ENCODE data around the gene RHBDD2. TPM values are rescaled to one million over a fixed set of nuclear protein-coding genes. Genes with fewer than 3 reads are reported as not detected.

Gene RHBDD2
- total and polyA plus RNA-seq, 8 donors = 38.4 to 69.0 (median 46.7) TPM

- peaks cover 0 to 7% of the 10 kb centered on the region in 2 donors for H3K36me3 ChIP-seq
- H3K4me1 ChIP-seq = peaks cover 0 to 30% of the 10 kb centered on the region in 2 donors
- no peak overlapping the region for H3K27ac ChIP-seq
- no peaks in the 10 kb centered on the region for H3K9me3 ChIP-seq
- no peak for ATAC-seq
- no peak overlapping the region for H3K4me3 ChIP-seq
- intact Hi-C loops (cut with DNase I) = no loop called here
- DNase-seq = peak in 1 of 4 donors; percentile 18
- no peaks in the 10 kb centered on the region for H3K27me3 ChIP-seq
- TF ChIP-seq CTCF (IDR thresholded peaks at IDR 0.05) = no peak
These were observed 49.7 kb downstream of the RHBDD2 start for GRCh38 chr7:75928568-75928914.

DNA sequence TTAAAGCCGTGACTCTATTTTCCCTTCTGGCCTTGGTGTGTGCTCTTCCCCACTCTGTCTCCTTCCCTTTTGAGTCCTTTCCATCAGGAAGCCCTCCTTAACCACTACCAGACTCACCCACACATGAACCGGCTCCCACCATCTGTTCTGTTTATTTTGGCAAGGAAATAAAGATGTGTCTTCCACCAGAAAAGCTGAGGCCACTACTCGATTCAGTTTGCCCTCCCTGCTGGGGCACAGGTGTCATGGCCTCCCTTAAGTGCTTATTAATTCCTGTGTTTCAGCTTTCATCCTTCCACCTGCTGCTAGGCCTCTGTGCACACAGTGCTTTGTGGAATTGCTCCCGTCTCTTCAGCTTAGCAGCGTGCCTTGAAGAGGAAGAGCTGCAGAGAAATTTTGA, 52.8 kb downstream of the RHBDD2 start:
- intact Hi-C loops (cut with DNase I) = no loop called here
- no peak for ATAC-seq
- Histone ChIP-seq H3K9me3 (no peaks in the 10 kb centered on the region), H3K27me3 (no peaks in the 10 kb centered on the region), H3K4me3 (no peak overlapping the region), H3K4me1 (peaks cover 0 to 29% of the 10 kb centered on the region in 2 donors), H3K27ac (no peak overlapping the region), H3K36me3 (peaks cover 0 to 7% of the 10 kb centered on the region in 2 donors)
- peak in 1 of 4 donors; percentile 2 for DNase-seq
- no peak for TF ChIP-seq CTCF (IDR thresholded peaks at IDR 0.05)

- DNase-seq (peak in 2 of 4 donors; percentile 81 to 85), ATAC-seq (peak; percentile 68)
- Histone ChIP-seq H3K4me1 (peaks cover 0 to 44% of the 10 kb centered on the region in 2 donors), H3K36me3 (peaks cover 0 to 7% of the 10 kb centered on the region in 2 donors), H3K4me3 (no peak overlapping the region), H3K27ac (peak overlapping the region in 1 of 2 donors; percentile 30), H3K9me3 (no peaks in the 10 kb centered on the region), H3K27me3 (no peaks in the 10 kb centered on the region)
- intact Hi-C loops (cut with DNase I) = no loop called here
- no peak for TF ChIP-seq CTCF (IDR thresholded peaks at IDR 0.05)
These were observed 59.3 kb downstream of the RHBDD2 start for GRCh38 chr7:75937958-75938786.

Small RNA genes within 50 kb of the gene (microRNA-seq; reads per million reads assigned to microRNA genes)
- 0.27 to 0.50 reads per million in 2 donors for gene MIR4651

Other genes starting within 250 kb of the RHBDD2 start
- 10 to 100 TPM; 83.8 to 84.2 TPM for gene HIP1, start 140.1 kb upstream of the RHBDD2 start, total RNA-seq
- 10 to 100 TPM; 41.9 to 51.1 (median 45.2) TPM for gene HIP1, start 140.1 kb upstream of the RHBDD2 start, polyA plus RNA-seq (ENCODE audit: insufficient read length in 6 of 6)
- under 1 TPM in 1 of 2 donors, not detected in 1; 0.58 TPM for gene CCL26, start 106.8 kb upstream of the RHBDD2 start, total RNA-seq
- under 1 TPM in 4 of 6 donors, not detected in 2; 0.25 to 0.43 (median 0.34) TPM for gene CCL26, start 106.8 kb upstream of the RHBDD2 start, polyA plus RNA-seq (ENCODE audit: insufficient read length in 6 of 6)
- gene CCL24, start 65.2 kb upstream of the RHBDD2 start, total RNA-seq = 1 to 10 TPM; 1.7 to 3.3 TPM
- gene CCL24, start 65.2 kb upstream of the RHBDD2 start, polyA plus RNA-seq (ENCODE audit: insufficient read length in 6 of 6) = 1 to 10 TPM in 1 of 6 donors, under 1 TPM in 2, not detected in 3; 0.38 to 1.2 (median 0.54) TPM
- 100 to 1,000 TPM; 206 to 210 TPM for gene POR, start 36.1 kb downstream of the RHBDD2 start, total RNA-seq
- gene POR, start 36.1 kb downstream of the RHBDD2 start, polyA plus RNA-seq (ENCODE audit: insufficient read length in 6 of 6) = 10 to 100 TPM; 41.4 to 61.2 (median 51.4) TPM
- gene TMEM120A, start 115.6 kb downstream of the RHBDD2 start, total RNA-seq = 10 to 100 TPM; 32.3 to 50.4 TPM
- gene TMEM120A, start 115.6 kb downstream of the RHBDD2 start, polyA plus RNA-seq (ENCODE audit: insufficient read length in 6 of 6) = 10 to 100 TPM; 32.9 to 40.9 (median 38.4) TPM
- 10 to 100 TPM; 32.4 to 39.7 TPM for gene STYXL1, start 169.0 kb downstream of the RHBDD2 start, total RNA-seq
- gene STYXL1, start 169.0 kb downstream of the RHBDD2 start, polyA plus RNA-seq (ENCODE audit: insufficient read length in 6 of 6) = 10 to 100 TPM; 33.3 to 49.5 (median 37.7) TPM
- gene MDH2, start 169.1 kb downstream of the RHBDD2 start, total RNA-seq = 100 to 1,000 TPM; 153 to 166 TPM
- 100 to 1,000 TPM; 138 to 180 (median 155) TPM for gene MDH2, start 169.1 kb downstream of the RHBDD2 start, polyA plus RNA-seq (ENCODE audit: insufficient read length in 6 of 6)